ENCODE results near the gene DARS1.

The DARS1 gene

GRCh38 chr2:135975702-135976101 lies 9.7 kb downstream of the DARS1 start:
- H3K4me3 ChIP-seq (ENCODE audit: low read depth in 1 of 2, low read length in 2 of 2) = no peak overlapping the region
- H3K79me2 ChIP-seq (ENCODE audit: insufficient read depth, low read length) = peaks cover 92% of the 10 kb centered on the region

DNA sequence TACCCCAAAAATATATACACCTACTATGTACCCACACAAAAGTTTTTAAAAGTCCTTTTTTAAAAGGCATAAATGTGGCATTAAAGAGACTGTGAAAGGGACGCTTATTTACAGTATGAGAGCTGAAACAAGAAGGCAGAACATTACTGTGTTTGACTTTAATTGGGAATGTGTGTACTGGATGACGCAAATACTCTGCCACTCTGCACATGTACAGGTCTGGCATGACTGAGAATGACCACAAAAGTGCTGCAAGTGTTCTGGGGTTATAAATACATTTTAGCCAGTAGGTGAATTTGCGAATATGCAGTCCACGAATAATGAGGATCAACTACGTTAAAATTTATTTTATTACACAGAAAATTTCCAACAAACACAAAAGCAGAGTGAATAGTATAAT lies 11.4 kb downstream of the DARS1 start:
- no peak overlapping the region for H3K9ac ChIP-seq (ENCODE audit: low read depth, low read length)
- no peak overlapping the region for H3K27ac ChIP-seq (ENCODE audit: low read length)
- peaks cover 93% of the 10 kb centered on the region for H3K79me2 ChIP-seq (ENCODE audit: insufficient read depth, low read length)
- no peak overlapping the region for H2AFZ ChIP-seq (ENCODE audit: low read depth, low read length)
- H4K20me1 ChIP-seq (ENCODE audit: insufficient read depth, low read length) = peaks cover 2% of the 10 kb centered on the region; the same call in 1 of the 2 replicates
- H3K4me3 ChIP-seq (ENCODE audit: low read depth in 1 of 2, low read length in 2 of 2) = no peak overlapping the region
- peaks cover 69% of the 10 kb centered on the region for H3K36me3 ChIP-seq (ENCODE audit: insufficient read depth, low read length)
- ATAC-seq (ENCODE audit: insufficient read depth, low read depth) = no peak
- H3K4me2 ChIP-seq (ENCODE audit: insufficient read depth, low read length) = no peak overlapping the region
- no peaks in the 10 kb centered on the region for H3K27me3 ChIP-seq (ENCODE audit: insufficient read depth, low read length, poor library complexity)
- TF ChIP-seq EZH2 (IDR thresholded peaks at IDR 0.05; ENCODE audit: borderline replicate concordance, low read depth, low read length, severe bottlenecking) = no peak
- no peak for TF ChIP-seq CTCF (IDR thresholded peaks at IDR 0.05; ENCODE audit: borderline replicate concordance, extremely low read depth, low read length, poor library complexity, severe bottlenecking)
- H3K9me3 ChIP-seq (ENCODE audit: insufficient read depth, low read length, severe bottlenecking) = no peaks in the 10 kb centered on the region
- DNase-seq = no peak
- H3K4me1 ChIP-seq (ENCODE audit: insufficient read depth, low read length) = no peaks in the 10 kb centered on the region; the same call in 1 of the 2 replicates

More at GRCh38 chr2:135975702-135976101, 9.7 kb downstream of the DARS1 start:
- Histone ChIP-seq H3K27me3 (ENCODE audit: insufficient read depth, low read length, poor library complexity) (no peaks in the 10 kb centered on the region), H3K36me3 (ENCODE audit: insufficient read depth, low read length) (peaks cover 77% of the 10 kb centered on the region), H3K9ac (ENCODE audit: low read depth, low read length) (no peak overlapping the region), H3K4me1 (ENCODE audit: insufficient read depth, low read length) (peaks cover 14% of the 10 kb centered on the region), H4K20me1 (ENCODE audit: insufficient read depth, low read length) (no peaks in the 10 kb centered on the region), H3K9me3 (ENCODE audit: insufficient read depth, low read length, severe bottlenecking) (no peaks in the 10 kb centered on the region), H2AFZ (ENCODE audit: low read depth, low read length) (no peak overlapping the region), H3K27ac (ENCODE audit: low read length) (no peak overlapping the region), H3K4me2 (ENCODE audit: insufficient read depth, low read length) (no peak overlapping the region)
- DNase-seq = no peak
- no peak for TF ChIP-seq CTCF (IDR thresholded peaks at IDR 0.05; ENCODE audit: borderline replicate concordance, extremely low read depth, low read length, poor library complexity, severe bottlenecking)
- TF ChIP-seq EZH2 (IDR thresholded peaks at IDR 0.05; ENCODE audit: borderline replicate concordance, low read depth, low read length, severe bottlenecking) = no peak
- no peak for ATAC-seq (ENCODE audit: insufficient read depth, low read depth)

DNA sequence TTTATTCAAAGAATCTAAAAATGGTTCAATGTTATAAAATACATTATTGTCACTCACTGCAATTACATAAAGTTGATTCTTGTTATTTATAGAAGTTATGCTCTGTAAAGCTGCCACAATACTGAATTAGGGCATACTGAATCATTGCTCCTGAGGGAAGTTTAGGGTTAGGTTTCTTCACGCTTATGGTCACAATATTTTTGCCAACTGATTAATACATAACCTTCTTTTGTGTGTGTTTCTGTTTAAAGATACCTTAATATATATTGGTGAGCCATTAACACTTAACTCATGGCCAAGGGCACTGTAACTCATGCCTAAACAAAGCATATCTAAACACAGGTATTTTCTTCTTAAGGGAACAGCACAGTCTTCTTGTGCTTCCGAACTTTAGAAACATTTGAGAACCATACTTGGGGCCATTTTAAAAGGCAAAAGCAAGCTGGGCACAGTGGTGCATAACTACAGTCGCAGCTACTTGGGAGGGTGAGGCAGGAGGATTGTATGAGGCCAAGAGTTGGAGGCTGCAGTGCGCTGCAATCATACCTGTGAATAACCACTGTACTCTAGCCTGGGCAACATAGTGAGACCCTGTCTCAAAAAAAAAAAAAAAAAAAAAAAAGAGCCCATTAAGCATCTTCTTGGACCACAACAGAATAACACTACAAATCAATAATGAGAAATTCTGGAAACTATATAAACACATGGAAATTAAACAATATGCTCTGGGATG lies 15.6 kb downstream of the DARS1 start:
- TF ChIP-seq EZH2 (IDR thresholded peaks at IDR 0.05; ENCODE audit: borderline replicate concordance, low read depth, low read length, severe bottlenecking) = no peak
- no peak for TF ChIP-seq CTCF (IDR thresholded peaks at IDR 0.05; ENCODE audit: borderline replicate concordance, extremely low read depth, low read length, poor library complexity, severe bottlenecking)
- H3K4me1 ChIP-seq (ENCODE audit: insufficient read depth, low read length) = no peaks in the 10 kb centered on the region; the same call in 1 of the 2 replicates
- peaks cover 5% of the 10 kb centered on the region; the same call in 1 of the 2 replicates for H4K20me1 ChIP-seq (ENCODE audit: insufficient read depth, low read length)
- H3K9me3 ChIP-seq (ENCODE audit: insufficient read depth, low read length, severe bottlenecking) = no peaks in the 10 kb centered on the region
- no peaks in the 10 kb centered on the region for H3K27me3 ChIP-seq (ENCODE audit: insufficient read depth, low read length, poor library complexity)
- no peak overlapping the region for H3K9ac ChIP-seq (ENCODE audit: low read depth, low read length)
- no peak overlapping the region for H3K4me3 ChIP-seq (ENCODE audit: low read depth in 1 of 2, low read length in 2 of 2)
- H3K79me2 ChIP-seq (ENCODE audit: insufficient read depth, low read length) = peaks cover 99% of the 10 kb centered on the region
- peaks cover 54% of the 10 kb centered on the region for H3K36me3 ChIP-seq (ENCODE audit: insufficient read depth, low read length)
- no peak overlapping the region for H3K27ac ChIP-seq (ENCODE audit: low read length)
- no peak overlapping the region for H2AFZ ChIP-seq (ENCODE audit: low read depth, low read length)
- DNase-seq = no peak
- H3K4me2 ChIP-seq (ENCODE audit: insufficient read depth, low read length) = no peak overlapping the region
- no peak for ATAC-seq (ENCODE audit: insufficient read depth, low read depth)

All from DND-41 (cell line).